CD14-positive monocyte (primary cell): ENCODE data around the gene TCF7. TPM values are rescaled to one million over a fixed set of nuclear protein-coding genes. Genes with fewer than 3 reads are reported as not detected.

ENCODE experiments used
- DNase-seq, 3 donors: peaks; one replicate each; pipeline ENCODE4 v3.0.0-alpha.2; 2011 to 2022
- H2AFZ ChIP-seq: 2 replicates; pipeline ENCODE4 v1.6.0; 2012; ENCODE audit warnings: mild to moderate bottlenecking, low read depth, low read length, inconsistent platforms; ENCODE audit not compliant: insufficient read depth, poor library complexity, severe bottlenecking
- H3K27ac ChIP-seq, 2 donors: 1 replicate in 1 of 2; 2 replicates in 1 of 2; pipeline ENCODE4 v1.5.1; 2012 to 2013; ENCODE audit warnings: low read length in 2 of 2, control low read depth in 1 of 2, inconsistent platforms in 1 of 2, low read depth in 1 of 2, mild to moderate bottlenecking in 1 of 2
- H3K27me3 ChIP-seq, 2 donors: one replicate each; pipeline versions ENCODE4 v1.6.0 to v1.6.1; 2011 to 2013; ENCODE audit warnings: low read length in 2 of 2; ENCODE audit not compliant: control insufficient read depth in 2 of 2, insufficient read depth in 2 of 2
- H3K36me3 ChIP-seq, 2 donors: replicated peaks in 1 of 2; 1 replicate in 1 of 2; 2 replicates in 1 of 2; pipeline versions ENCODE4 v1.5.1 to v1.6.1; 2012 to 2013; ENCODE audit warnings: low read length in 2 of 2, control low read depth in 1 of 2, inconsistent platforms in 1 of 2, mild to moderate bottlenecking in 1 of 2; ENCODE audit not compliant: insufficient read depth in 2 of 2, control insufficient read depth in 1 of 2
- H3K4me1 ChIP-seq, 2 donors: 1 replicate in 1 of 2; 2 replicates in 1 of 2; pipeline versions ENCODE4 v1.5.1 to v1.6.1; 2012 to 2013; ENCODE audit warnings: low read length in 2 of 2, control low read depth in 1 of 2, inconsistent platforms in 1 of 2, mild to moderate bottlenecking in 1 of 2, moderate library complexity in 1 of 2; ENCODE audit not compliant: insufficient read depth in 2 of 2, control insufficient read depth in 1 of 2
- H3K4me2 ChIP-seq: replicated peaks from 2 replicates; pipeline ENCODE3; 2012; ENCODE audit warnings: low read length, moderate library complexity, mild to moderate bottlenecking; ENCODE audit not compliant: poor library complexity, severe bottlenecking; ENCODE audit errors: extremely low read depth
- H3K4me3 ChIP-seq, 3 experiments: fragments of 200-600 bp in 1 of 3; sonication (generic) in 1 of 3; replicated peaks in 1 of 3; 1 replicate in 2 of 3; 2 replicates in 1 of 3; pipeline ENCODE4 v1.5.1; 2011 to 2013; ENCODE audit warnings: low read length in 3 of 3, mild to moderate bottlenecking in 3 of 3, control low read depth in 2 of 3, low read depth in 2 of 3, inconsistent platforms in 1 of 3, moderate library complexity in 1 of 3
- H3K79me2 ChIP-seq: 2 replicates; pipeline ENCODE4 v1.6.0; 2012; ENCODE audit warnings: mild to moderate bottlenecking, control low read depth, inconsistent platforms, low read length, moderate library complexity; ENCODE audit not compliant: insufficient read depth
- H3K9ac ChIP-seq: 2 replicates; pipeline ENCODE4 v1.6.0; 2017; ENCODE audit warnings: low read length, mild to moderate bottlenecking; ENCODE audit not compliant: insufficient read depth, poor library complexity, severe bottlenecking
- H3K9me3 ChIP-seq, 2 donors: replicated peaks in 1 of 2; 1 replicate in 1 of 2; 2 replicates in 1 of 2; pipeline versions ENCODE4 v1.5.1 to v1.6.1; 2012 to 2013; ENCODE audit warnings: low read length in 2 of 2, control low read depth in 1 of 2; ENCODE audit not compliant: control insufficient read depth in 1 of 2, insufficient read depth in 1 of 2
- H4K20me1 ChIP-seq: 2 replicates; pipeline ENCODE4 v1.6.0; 2012; ENCODE audit warnings: mild to moderate bottlenecking, low read length, control low read depth, moderate library complexity; ENCODE audit not compliant: insufficient read depth
- H3K27ac Mint-ChIP-seq, 7 donors: one replicate each; pipeline ENCODE4 v1.8.0; 2020; ENCODE audit warnings: mild to moderate bottlenecking in 7 of 7, mixed read lengths in 7 of 7, moderate library complexity in 6 of 7, inconsistent platforms in 2 of 7
- H3K27me3 Mint-ChIP-seq, 3 donors: one replicate each; pipeline ENCODE4 v1.8.0; 2021 to 2022; ENCODE audit warnings: low read depth in 3 of 3, mild to moderate bottlenecking in 3 of 3, mixed read lengths in 3 of 3, moderate library complexity in 3 of 3, inconsistent platforms in 1 of 3
- H3K36me3 Mint-ChIP-seq, 2 donors: one replicate each; pipeline ENCODE4 v1.8.0; 2020; ENCODE audit warnings: mixed read lengths in 2 of 2, inconsistent platforms in 1 of 2, mild to moderate bottlenecking in 1 of 2
- H3K4me1 Mint-ChIP-seq: one replicate; pipeline ENCODE4 v1.8.0; 2020; ENCODE audit warnings: mild to moderate bottlenecking, mixed read lengths
- H3K4me3 Mint-ChIP-seq, 2 donors: one replicate each; pipeline ENCODE4 v1.8.0; 2020; ENCODE audit warnings: mild to moderate bottlenecking in 2 of 2, mixed read lengths in 2 of 2, moderate library complexity in 1 of 2
- H3K9me3 Mint-ChIP-seq, 7 donors: one replicate each; pipeline ENCODE4 v1.8.0; 2020 to 2022; ENCODE audit warnings: mixed read lengths in 7 of 7, mild to moderate bottlenecking in 6 of 7, moderate library complexity in 6 of 7, inconsistent platforms in 2 of 7
- WGBS: methylation state at CpG from one replicate; pipeline ENCODE4 v1.1.5; 2013; ENCODE audit warnings: missing lambda C conversion rate; ENCODE audit not compliant: insufficient coverage; 5-methylcytosine and 5-hydroxymethylcytosine counted together
- intact Hi-C, 2 donors: fragments of 100-400 bp; cut with micrococcal nuclease; formaldehyde crosslinking; loops; one replicate each; pipeline versions ENCODE4 v1.15.0 to v1.15.1; 2023
- polyA plus RNA-seq, 3 donors: library from polyadenylated mRNA; depleted of rRNA in 1 of 3; unstranded in 2 of 3; stranded (reverse) in 1 of 3; fragments of 300-500 nt in 2 of 3; fragments of >200 nt in 1 of 3; fragmentation: Illumina TruSeq in 2 of 3; gene quantifications; 1 replicate in 2 of 3; 2 replicates in 1 of 3; pipeline ENCODE4 v1.2.3, GENCODE V29; 2012 to 2021
- TF ChIP-seq, protein P1 (sequence below): fragments of 200-600 bp; IDR thresholded peaks from one replicate; pipeline ENCODE4 v1.8.0; 2022; ENCODE audit warnings: antibody characterized with exemption, mild to moderate bottlenecking

TCF7 gene
- polyA plus RNA-seq, 3 donors = 0.15 to 0.84 (median 0.83) TPM

DNA sequence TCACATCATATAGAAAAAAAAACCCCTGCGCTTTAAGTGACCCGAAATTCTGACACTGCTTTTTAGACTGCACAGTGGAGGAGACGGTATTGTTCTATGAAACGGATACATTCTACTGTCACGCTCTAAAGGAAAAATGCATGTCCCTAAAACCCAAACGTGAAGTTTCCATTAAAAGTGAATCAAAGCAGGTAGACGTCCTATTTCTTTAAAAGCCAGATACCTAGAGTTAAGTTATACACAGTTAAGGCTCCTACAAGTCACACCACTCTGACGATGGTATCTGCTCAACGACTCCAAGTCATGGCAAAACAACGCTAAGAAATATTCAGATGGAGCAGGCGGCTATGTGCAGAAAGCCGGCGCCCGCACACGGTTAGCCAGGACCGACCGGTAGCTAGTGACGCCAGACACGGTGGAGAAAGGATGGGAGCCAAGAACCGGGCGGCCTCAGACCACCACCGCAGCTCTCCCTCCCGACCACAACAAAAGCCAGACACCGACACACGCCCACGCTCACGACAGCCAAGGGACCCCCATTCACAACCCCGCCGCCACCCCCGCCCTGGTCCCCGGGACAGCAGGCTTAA lies 61.5 kb downstream of the TCF7 start:
- intact Hi-C loops = loop anchor here in 1 of 2 donors (5.0 kb wide), 1 partner anchor 46 kb away; no protein-coding TSS in a partner anchor
- TF ChIP-seq, protein P1, sequence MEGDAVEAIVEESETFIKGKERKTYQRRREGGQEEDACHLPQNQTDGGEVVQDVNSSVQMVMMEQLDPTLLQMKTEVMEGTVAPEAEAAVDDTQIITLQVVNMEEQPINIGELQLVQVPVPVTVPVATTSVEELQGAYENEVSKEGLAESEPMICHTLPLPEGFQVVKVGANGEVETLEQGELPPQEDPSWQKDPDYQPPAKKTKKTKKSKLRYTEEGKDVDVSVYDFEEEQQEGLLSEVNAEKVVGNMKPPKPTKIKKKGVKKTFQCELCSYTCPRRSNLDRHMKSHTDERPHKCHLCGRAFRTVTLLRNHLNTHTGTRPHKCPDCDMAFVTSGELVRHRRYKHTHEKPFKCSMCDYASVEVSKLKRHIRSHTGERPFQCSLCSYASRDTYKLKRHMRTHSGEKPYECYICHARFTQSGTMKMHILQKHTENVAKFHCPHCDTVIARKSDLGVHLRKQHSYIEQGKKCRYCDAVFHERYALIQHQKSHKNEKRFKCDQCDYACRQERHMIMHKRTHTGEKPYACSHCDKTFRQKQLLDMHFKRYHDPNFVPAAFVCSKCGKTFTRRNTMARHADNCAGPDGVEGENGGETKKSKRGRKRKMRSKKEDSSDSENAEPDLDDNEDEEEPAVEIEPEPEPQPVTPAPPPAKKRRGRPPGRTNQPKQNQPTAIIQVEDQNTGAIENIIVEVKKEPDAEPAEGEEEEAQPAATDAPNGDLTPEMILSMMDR = no peak
- Mint-ChIP-seq H3K27ac (peak overlapping the region; percentile 93 to 98 (median 97)), H3K27me3 (peaks cover 0 to 2% (median 2%) of the 10 kb centered on the region in 3 donors), H3K9me3 (no peaks in the 10 kb centered on the region), H3K4me1 (peaks cover 24% of the 10 kb centered on the region), H3K36me3 (peaks cover 24 to 29% of the 10 kb centered on the region in 2 donors), H3K4me3 (peak overlapping the region; percentile 98)
- peak in 1 of 3 donors; percentile 8 for DNase-seq
- Histone ChIP-seq H3K4me1 (peaks cover 11 to 26% of the 10 kb centered on the region in 2 donors), H3K36me3 (peaks cover 21 to 28% of the 10 kb centered on the region in 2 donors), H3K79me2 (peaks cover 54% of the 10 kb centered on the region), H4K20me1 (peaks cover 54% of the 10 kb centered on the region), H3K9me3 (no peaks in the 10 kb centered on the region), H3K27ac (peak overlapping the region; percentile 96 to 97), H3K27me3 (no peaks in the 10 kb centered on the region), H3K9ac (peak overlapping the region; percentile 99), H3K4me3 (peak overlapping the region; percentile 75 to 96 (median 94)), H2AFZ (peak overlapping the region; percentile 85), H3K4me2 (peak overlapping the region; percentile 79)
- WGBS = 2% methylated on average over 18 of the region's 31 CpGs

DNA sequence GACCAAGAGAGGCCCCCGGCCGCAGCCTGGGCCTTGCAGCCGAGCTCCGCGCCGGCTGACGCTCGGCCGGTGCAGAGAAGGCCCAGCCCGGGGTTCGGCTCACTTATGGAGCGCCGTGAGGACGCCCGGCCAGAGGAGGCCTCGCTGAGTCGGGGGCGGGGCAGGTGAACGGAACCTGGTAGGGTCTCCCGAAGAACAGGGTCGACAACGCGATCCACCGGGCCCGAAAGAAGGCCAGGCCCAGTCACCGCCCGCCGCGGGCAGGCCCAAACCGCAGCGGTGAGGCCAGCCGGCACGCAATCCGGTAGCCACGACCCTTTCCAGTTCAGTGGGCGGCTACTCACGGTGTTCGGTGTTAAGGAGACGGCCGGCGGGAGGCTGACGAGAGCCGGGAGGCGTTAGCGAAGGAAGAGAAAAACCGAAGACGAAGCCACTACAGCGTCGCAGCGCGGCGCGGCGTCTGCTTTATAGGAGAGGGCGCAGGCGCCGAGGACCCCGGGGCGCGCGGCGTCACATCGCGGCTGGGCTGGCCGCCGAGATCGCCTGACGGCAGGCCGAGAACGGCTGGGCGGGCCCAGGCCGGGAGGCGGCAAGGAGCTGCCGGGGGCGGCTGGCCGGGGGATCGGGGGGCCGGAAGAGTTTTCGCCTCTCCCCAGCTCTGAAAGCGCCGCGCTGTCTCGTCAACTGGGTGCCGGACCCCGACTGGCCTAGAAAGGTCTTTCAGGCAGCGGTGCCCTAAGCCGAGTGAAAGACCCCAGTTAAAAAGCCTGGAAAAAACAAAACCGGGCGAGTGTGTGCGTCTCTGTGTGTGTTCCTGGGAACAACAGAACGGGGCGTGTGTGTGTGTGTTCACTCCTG lies 62.3 kb downstream of the TCF7 start, which contains the start of gene SKP1:
TSS of gene SKP1 (minus strand) at position 440 of the 858 bp plus-strand sequence. CDS start 2,928 bp downstream, outside the sequence.
- Mint-ChIP-seq H3K9me3 (no peaks in the 10 kb centered on the region), H3K4me3 (peak within 1 kb of the TSS; percentile 98), H3K4me1 (peaks cover 24% of the 10 kb centered on the region), H3K27me3 (peaks cover 0 to 5% (median 2%) of the 10 kb centered on the region in 3 donors), H3K36me3 (peaks cover 18 to 22% of the 10 kb centered on the region in 2 donors), H3K27ac (peak within 1 kb of the TSS; percentile 93 to 98 (median 97))
- peak; percentile 79 to 85 (median 83) for DNase-seq
- WGBS = under 1% methylated on average over 91 of the region's 92 CpGs
- TF ChIP-seq, protein P1 = no peak
- Histone ChIP-seq H4K20me1 (peaks cover 49% of the 10 kb centered on the region), H3K79me2 (peaks cover 54% of the 10 kb centered on the region), H3K27ac (peak within 1 kb of the TSS; percentile 96 to 97), H3K36me3 (peaks cover 13 to 21% of the 10 kb centered on the region in 2 donors), H3K9ac (peak within 1 kb of the TSS; percentile 99), H3K4me3 (peak within 1 kb of the TSS; percentile 75 to 96 (median 94)), H3K4me1 (peaks cover 11 to 26% of the 10 kb centered on the region in 2 donors), H2AFZ (peak within 1 kb of the TSS; percentile 85), H3K4me2 (peak within 1 kb of the TSS; percentile 79), H3K27me3 (no peaks in the 10 kb centered on the region), H3K9me3 (no peaks in the 10 kb centered on the region)
- intact Hi-C loops = loop anchor here in 1 of 2 donors (5.0 kb wide), 1 partner anchor 46 kb away; no protein-coding TSS in a partner anchor
